GM21526 (cell line): Measurements from ENCODE around the gene MFSD6L.
"Not testable (repeated sequence)": the region's sequence is repeated elsewhere in the genome, so short reads cannot be mapped to it uniquely, and the experiment has no call there.

Experiments
- ATAC-seq: cut with Tn5 transposase; IDR thresholded peaks from one replicate; pipeline ENCODE4 v1.9.1; 2021; ENCODE audit warnings: moderate library complexity; ENCODE audit not compliant: unreplicated experiment, low FRiP score

The MFSD6L gene

DNA sequence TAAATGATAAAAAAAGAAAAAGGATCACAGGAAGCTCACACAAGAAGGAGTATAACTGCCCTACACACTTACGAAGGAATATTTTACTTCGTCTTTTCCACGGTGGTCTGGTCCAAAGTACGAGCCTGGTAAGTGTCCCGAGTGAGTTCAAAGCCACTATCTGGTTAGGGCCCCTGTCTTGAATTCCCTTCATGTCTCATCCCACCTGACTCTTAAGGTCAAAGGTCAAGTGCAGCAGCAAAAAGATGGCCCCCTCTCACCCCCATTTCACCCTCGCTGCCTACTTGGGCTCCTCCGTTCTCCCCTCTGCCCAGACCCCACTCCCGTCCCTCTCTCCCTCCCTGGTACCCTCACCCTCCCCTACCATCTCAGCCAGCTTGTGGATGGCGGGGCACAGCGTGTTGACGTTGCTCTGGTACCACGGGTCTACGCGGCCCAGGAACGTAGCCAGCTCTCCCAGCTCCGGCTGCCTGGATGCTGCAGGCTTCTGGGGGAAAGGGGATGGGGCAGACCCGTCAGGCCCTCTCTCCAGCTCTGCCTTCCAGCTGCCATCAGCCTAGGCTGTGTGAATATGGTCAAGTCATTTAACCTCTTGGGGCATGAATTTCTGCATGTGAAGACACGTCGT, 27.8 kb upstream of the MFSD6L start:
- no peak for ATAC-seq

DNA sequence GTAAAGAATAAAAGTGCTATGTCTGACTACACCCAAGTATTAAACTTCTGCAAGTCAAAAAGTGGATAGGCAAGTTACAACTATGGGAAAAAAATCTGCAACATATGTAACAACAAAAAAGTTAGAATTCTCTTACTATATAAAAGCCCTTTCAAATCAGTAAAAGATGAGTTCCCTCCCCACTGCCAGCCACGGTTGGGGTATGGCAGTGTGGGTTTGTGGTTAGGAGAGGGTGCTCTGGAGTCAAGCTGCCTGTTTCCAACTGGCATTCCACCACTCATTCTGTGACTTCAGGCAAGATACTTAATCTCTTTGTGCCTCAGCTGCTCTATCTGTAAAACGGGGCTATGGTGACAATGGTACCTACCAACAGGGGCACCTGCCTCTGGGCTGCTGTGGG, 26.6 kb upstream of the MFSD6L start:
- ATAC-seq = no peak

DNA sequence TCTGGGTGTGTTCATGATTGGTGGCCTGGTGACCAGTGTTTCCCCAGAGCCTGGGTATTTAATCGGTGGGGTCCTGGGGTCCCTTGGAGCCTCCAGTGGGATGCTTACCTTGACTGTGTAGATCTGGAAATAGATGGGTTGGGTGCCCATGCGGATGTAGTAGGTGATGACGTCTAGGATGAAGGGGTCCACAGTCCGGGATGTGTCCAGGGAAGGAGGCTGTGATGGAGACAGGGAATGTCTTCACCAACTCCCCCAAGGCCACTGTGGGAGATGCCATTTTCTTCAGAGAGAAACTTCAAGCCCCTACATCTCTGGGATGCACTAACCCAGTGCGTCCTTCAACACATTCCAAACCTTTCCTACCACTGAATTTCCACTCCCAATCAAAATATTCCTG, 24.1 kb upstream of the MFSD6L start:
- no peak for ATAC-seq

DNA sequence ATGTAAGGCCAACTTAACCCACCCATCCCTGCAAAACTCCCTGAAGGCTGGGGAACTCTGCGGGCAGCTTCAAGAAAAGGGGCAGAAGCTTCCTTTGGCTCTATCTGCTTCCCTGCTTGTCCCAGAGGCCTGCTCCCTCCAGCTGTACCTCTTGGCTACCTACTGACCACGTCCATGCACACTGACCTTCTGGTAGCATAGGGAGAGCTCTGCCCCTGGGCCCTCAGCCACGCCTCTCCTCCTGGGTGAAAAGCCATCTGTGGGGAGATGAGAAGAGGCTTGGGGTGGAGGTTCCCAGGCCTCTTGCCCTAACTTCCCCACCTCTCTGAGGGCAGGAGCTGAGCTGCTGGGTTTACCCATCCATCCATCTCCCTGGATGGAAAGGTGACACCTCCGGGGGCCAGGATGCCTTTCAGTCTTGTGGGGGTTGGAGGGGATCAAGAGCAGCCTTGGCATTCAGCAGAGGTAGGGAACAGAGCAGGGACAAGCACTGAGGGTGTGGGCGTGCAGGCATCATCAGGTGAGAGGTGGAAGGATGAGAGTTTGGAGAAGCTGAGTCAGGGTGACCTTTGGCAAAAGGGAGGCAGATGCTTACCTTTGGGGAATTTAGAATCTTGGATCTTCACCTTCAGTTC, 23.4 kb upstream of the MFSD6L start:
- no peak for ATAC-seq

DNA sequence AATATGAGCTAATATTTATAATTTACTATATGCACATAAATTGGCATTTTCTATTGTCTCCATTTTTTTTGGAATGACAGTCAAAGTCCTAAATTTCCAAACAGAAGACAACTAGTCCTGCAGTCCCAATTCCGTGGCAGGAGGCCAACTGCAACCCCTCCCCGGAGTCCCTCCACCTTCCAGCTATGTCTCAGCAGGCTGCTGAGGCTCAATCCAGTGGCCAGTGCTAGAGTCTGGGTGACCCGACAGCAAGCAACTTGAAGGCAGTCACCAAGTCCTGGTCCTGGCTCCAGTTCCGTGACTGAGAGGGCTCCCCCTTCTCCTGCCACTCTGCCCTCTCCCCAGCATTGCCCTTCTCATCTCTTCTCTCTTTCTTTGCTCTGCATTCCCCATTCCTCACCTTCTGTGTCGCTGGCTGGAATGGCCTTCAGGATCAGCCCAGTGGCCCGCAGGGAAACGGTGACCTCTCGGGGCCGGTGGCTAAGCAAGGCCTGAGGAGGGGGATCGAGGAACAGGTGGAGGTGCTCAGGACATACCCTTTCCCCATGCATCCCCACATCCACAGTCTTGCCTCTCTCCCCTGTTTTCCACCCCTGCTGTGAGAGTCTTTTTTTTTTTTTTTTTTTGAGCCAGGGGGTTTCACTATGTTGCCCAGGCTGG, 22.4 kb upstream of the MFSD6L start:
- ATAC-seq = no peak

DNA sequence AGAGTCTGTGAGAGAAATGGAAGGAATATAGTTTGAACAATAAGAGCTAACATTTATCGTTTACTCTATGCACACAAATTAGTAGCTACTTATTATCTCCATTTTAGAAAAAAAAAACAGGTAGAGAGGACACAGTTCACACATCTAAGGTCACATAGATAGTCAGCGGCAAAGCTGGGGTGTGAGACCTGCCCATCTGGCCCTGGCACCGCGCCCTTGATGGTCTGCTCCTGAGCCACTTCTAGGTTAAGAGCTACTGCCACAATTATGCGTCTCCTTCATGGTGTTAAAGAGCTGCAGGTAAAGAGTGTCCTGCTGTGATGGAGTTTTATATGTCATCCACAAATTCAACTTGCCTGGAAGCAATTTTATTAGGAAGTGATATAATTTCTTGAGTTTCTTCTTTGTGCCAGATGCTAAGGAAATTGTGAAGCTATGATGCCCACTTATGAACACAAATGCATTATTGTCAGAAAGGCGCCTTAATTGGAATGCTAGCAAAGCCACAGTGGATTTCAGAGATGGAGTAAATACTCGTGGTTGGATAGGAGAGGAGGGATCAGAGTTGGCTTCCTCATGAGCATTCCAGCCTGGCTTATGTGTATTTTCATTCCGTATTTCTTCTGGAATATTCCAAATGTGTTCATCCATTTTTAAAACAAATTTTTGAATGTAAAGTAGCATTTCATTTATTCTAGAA, 21.3 kb upstream of the MFSD6L start:
- ATAC-seq = no peak

DNA sequence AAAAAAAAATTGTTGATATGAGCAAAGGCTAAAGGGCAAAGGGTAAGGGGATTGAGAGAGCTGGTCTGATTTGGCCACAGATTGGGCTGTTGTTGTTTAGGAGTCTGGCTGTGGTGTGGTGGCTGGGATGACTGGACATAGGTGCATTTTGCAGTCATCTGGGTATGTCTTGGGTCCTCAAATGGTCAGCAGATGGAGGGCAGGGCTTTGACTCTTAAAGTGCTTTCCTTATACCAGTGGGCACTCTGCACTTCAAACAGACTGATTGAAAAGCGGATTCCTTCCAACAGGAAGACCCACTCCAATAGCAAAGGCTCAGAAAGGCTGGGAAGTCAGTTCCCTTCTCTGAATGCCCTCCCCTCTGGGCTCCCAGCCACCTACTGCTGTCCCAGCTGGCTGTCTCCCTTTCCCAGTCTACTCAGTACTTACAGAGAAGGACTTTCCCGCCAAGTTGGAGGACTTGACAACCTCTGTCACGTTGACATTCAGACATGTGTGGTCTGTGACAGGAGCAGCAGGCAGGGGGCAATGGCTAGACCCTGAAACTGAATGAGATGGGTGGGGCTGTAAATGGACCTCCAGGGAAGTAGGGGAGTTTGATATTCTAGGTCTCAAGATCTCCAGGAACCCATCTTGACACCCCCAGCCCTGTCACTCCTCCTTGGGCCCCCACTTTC, 19.6 kb upstream of the MFSD6L start:
- no peak for ATAC-seq

DNA sequence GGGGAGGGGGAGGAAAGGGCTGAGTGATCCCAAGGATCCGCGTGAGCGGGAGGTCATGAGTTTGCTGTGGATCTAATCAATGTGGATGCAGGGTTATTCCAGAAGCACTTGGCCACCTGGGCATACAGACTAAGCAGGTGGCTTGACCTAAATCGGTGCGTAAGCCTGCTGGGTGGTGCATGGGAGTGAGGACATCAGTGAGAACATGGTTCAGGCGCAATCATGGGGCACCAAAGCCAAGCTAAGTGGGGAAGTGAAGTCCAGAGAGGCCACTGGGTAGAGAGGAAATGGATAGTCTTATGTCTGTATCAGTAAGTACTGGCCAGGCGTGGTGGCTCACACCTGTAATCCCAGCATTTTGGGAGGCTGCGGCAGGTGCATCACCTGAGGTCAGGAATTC, 18.9 kb upstream of the MFSD6L start:
- no peak for ATAC-seq

DNA sequence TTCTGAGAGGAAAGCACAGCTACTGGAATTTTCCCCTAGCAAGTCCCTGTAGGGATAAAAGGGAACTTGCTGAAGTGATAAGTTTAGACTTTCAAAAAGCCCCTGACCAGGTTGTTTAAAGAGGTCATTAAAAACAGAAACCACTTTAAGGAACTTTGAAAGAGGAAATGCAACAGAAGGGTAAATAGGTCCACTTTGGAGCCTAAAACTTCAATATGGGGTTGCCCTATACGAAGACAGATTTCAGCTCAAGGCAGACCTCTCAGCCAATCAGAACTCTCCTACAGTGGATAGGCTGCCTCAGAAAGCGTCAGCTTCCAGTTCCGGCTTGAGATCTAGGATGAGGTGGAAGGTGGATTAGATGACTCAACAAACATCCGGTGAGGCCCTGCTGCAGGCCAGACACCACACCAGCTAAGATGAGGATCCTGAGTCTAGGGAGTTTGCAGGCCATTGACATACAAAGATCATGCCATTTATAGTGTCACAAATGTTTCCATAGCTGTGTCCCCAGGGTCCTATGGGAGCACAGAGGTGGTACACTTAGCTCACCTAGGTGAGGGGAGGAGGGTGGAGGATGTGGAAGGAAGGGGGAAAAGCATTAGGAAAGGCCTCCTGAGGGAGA, 7.9 kb upstream of the MFSD6L start:
- ATAC-seq = peak; percentile 80

DNA sequence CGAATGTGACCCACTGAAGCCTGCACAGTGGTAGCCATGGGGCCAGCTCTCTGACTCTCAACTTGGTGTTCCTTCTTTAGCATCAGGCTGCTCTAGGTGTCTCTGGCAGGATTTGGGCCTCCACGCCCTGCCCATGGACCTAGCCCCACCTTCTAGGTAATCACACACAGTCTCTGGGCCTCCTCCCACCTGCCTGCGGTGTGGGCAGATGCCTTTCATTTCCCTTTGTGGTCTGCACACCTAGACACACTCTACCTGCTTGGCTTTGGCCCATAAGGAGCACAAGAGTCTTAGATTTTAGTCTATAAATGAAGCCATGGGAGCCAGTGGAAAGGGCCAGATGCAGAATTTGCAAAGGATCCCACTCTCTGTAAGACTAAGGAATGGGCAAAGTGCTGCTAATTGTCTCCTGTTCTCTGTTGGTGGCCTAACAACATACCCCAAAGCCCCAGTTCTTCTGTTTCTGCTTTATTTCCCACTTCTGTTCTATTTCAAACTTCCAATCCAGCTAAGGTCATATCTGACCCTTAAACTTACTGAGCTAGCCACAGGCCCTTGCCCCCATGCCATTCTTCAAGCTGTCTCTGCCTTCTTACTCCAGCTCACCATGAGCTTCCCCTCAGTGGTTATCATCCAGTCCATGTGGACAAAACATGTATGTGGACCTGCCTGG, 7.2 kb upstream of the MFSD6L start:
- ATAC-seq = peak; percentile 11

DNA sequence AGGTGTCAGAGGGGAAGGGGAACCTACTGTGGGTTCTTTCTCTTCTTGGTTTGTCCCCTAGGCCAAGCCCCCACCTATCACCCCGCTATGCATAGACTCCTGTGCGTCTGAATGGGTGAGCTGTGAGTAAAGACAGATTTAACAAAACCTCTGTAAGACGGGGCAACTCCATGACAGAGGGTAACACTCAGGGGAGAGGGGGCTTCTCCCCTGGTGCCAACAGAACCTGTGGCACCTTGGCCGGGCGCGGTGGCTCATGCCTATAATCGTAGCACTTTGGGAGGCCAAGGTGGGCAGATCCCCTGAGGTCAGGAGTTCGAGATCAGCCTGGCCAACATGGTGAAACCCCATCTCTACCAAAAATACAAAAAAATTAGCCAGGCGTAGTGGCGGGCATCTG, 6.2 kb upstream of the MFSD6L start:
- ATAC-seq = not testable (repeated sequence)

DNA sequence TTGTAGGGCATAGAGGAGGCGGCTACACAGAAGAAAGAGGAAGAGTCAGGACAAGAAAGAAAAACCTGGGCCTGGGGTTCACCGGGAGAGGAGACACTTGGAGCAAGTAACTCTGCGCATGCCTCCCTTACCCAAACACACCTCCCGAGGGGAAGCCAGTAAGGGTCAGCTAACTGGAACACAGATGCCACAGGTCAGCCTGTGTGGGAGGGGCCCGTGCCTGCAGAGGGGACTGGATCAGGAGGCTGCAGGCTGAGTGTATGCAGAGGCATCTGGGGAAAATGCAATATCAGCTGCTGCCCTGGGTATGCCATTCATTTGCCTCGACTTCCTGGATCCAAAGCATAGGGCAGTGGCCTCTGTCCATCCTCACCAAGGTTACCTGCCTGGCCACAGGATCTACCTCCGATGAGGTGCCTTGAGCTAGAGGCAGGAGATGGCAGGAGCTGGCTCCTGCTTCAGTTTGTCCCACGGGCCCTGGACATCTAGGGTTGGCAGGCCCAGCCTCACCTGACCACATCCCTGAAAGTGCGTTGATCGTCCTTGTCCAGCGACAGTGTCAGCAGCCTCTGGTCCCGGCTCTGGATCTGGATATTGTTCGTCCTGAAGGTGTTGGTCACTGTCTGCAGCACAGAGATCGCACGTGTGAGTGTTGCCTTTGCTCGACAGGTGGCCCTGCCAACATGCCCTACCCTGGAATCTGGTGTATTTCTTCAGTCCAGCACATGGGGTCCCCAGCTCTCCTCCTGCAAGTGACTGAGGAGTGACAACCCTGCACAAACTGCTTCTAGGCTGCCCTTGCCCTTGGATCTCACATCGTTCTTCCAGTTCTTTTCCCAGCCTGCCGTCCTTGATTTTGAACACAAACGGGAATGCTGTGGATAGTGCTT, 4.6 kb upstream of the MFSD6L start:
- no peak for ATAC-seq

DNA sequence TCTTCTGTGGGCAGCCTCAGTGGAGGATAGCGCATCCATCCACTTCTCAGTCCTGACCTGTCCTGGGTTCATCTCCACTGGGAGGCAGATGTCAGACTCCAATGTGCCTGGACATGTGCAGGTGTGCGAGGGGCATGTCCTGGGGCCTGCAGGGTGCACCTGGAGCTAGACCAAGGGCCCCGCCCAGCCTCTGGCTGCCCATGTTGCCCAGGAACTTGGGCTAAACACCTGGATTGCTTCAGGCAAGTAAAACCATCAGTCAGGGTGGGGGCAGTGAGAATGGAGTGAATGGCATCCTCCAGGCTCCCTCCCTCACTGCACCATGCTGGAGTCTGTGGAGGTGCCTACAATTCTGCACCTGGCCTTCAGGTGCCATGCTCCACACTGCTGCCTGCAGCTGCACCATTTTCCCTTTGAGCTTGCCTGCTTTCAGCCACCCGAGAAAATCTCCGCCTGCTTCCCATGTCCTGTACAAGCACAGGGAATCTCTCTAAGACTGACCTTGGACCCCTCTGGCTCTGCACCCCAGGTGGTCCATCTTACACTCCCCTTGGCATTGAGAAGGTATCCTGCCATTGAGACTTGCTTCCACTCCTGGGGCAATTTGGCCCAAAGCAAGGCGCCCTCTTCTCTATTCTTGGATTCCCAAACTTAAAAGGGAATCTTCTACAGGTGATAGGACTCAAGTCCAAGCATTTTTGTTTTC, 2.1 kb upstream of the MFSD6L start:
- no peak for ATAC-seq

DNA sequence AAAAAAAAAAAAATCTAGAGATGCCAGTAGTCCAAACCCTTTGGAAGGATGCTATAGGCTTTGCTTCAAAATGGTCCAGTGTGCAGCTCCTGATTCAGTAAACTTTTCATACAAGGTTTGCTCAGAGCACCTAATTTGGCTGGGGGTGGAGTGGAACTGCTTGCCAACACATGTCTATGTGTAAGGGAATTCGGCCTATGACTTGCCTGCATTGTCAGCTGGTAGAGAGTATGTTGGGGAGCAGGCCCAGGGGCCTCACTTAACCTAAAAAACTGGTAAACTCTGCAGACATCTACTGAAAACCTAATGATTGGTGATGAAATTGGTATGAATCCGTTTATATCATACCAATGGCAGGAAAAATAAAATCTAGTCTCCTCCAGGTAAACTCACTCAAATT, 1.5 kb upstream of the MFSD6L start:
- no peak for ATAC-seq

DNA sequence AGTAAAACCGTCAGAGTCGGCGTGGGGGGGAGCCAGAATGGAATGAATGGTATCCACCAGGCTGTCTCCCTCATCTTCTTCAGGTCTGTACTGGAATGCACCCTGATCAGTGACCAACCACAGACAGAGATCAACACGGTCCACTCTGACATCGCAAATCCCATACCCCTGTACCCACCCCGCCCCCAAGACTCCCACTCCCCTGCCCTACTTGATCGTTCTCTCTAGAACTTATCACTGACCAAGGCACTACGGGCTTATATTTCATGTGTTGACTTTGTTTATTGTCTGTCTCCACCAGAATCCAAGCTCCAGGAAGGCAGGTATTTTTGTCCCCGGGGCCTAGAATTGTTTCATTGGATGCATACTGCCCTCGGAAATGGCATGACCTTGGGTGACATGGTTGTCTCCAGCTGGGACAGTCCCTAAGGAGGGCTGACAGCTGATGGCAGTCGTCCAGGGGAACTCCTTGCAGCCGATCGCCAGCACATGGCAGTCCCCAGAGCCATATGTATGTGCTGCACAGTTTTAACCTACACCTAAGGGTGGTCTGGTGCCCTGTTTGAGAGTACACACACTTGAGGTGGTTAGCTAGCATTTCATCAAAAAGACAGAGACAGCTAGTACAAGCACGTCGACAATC, 526 bp upstream of the MFSD6L start:
- ATAC-seq = no peak

DNA sequence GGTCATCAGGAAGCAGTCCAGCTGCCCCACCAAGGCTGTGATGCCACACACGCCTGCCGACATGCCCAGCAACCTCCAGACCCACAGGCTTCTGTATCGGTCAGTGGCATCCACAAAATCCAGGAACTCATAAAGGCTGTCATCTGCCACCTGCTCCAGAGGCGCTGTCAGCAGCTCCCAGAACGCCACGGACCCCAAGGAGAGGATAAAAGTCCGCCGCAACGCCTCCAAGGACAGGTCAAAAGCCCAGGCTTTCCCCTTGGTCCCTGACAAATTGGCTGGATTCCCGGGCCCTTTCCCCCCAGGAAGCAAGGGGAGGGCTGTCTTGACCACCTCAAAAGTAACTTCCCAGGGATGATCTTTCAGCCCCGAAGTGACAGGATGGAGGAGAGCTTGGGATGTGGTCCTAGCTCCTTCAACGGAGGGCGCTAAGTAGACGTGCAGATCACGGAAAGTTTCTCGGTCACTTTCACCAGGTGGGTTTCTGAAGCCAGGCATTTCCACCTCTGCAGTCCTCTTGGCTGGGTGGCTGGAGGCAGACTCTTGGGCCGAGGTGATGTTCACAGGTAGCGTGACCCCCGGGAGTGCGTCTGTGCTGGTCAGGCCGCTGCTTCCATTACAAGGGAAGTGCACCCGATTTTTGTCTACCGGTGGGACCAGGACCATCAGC, 854 bp downstream of the MFSD6L start:
- no peak for ATAC-seq

DNA sequence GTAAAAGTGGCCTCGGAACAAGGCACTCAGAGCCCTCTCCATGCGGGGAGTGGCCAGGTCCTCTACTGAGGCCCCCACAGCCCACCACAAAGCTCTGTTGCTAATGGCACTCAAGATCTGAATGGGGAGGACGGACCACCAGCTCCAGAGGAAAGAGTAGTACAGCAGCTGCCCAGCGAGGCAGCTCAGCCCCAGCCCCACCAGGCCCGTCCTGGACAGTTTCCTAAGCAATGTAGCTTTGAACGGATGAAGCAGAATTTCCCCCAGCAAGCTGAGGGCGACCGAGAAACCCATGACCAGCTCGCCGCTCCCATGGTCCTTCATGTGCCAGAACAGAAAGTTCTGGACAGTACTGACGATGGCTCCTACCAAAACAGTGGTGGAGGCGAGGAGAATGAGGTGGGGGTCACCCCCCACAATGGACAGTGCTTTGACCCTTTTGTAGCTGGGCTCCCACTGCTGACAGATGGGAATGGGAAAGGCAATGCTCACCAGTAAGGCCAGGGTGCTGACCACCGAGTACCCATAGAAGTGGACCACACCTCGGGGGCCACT, 1.5 kb downstream of the MFSD6L start:
- ATAC-seq = no peak
